ENCODE data around the gene MLLT10. TPM values are rescaled to one million over a fixed set of nuclear protein-coding genes. Genes with fewer than 3 reads are reported as not detected.
A peak's percentile ranks its signal among the peaks of the same experiment; 100 is the strongest.

The MLLT10 gene
- total RNA-seq, 1 experiment from 2014 or later: 72.3 TPM

GRCh38 chr10:21648040-21648439 is 114.0 kb downstream of the MLLT10 start:
- H3K36me3 Mint-ChIP-seq (ENCODE audit: insufficient read depth in 1 of 3, low read depth in 3 of 3): peaks cover 8 to 33% (median 27%) of the 10 kb centered on the region in 3 experiments; a peak in 6 of 7 replicates
- Histone ChIP-seq H3K79me2 (ENCODE audit: insufficient read depth, low read length) (no peaks in the 10 kb centered on the region; the same call in 1 of the 2 replicates), H3K4ac (ENCODE audit: low read depth, low read length) (no peak overlapping the region), H3K9me3 (ENCODE audit: control insufficient read depth, low read depth, low read length) (no peaks in the 10 kb centered on the region), H2BK12ac (ENCODE audit: insufficient read length, low read depth, low read length) (no peak overlapping the region), H3K4me1 (ENCODE audit: insufficient read depth, low read length) (no peaks in the 10 kb centered on the region), H3K23ac (ENCODE audit: insufficient read length, low read depth, low read length) (no peak overlapping the region), H3T11ph (ENCODE audit: low read length) (no peak overlapping the region), H3K27me3 (ENCODE audit: insufficient read depth, low read length) (no peaks in the 10 kb centered on the region), H3K56ac (ENCODE audit: insufficient read length, low read depth, low read length) (no peak overlapping the region), H2BK15ac (ENCODE audit: low read depth, low read length) (no peak overlapping the region), H2AFZ (ENCODE audit: low read length) (no peak overlapping the region), H4K5ac (ENCODE audit: insufficient read length, low read depth, low read length) (no peak overlapping the region), H3K18ac (ENCODE audit: insufficient read length, low read depth, low read length) (no peak overlapping the region), H2AK5ac (ENCODE audit: insufficient read length, low read length) (no peak overlapping the region), H3K4me2 (ENCODE audit: insufficient read depth, insufficient read length, low read length) (no peak overlapping the region), H2BK120ac (ENCODE audit: low read depth, low read length, poor library complexity, severe bottlenecking) (no peak overlapping the region), H3K9ac (ENCODE audit: extremely low read depth, insufficient read length, low read length) (no peak overlapping the region), H3K14ac (ENCODE audit: insufficient read depth, low read length) (no peak overlapping the region), H4K91ac (ENCODE audit: insufficient read length, low read depth, low read length) (no peak overlapping the region), H2BK20ac (ENCODE audit: low read depth, low read length, poor library complexity, severe bottlenecking) (no peak overlapping the region), H2BK5ac (ENCODE audit: insufficient read length, low read length) (no peak overlapping the region), H4K8ac (replicated peaks; ENCODE audit: insufficient read length, low read depth, low read length) (no peak overlapping the region), H3K27ac (ENCODE audit: insufficient read length, low read depth, low read length) (no peak overlapping the region), H3K79me1 (ENCODE audit: insufficient read depth, low read depth, low read length, poor library complexity, severe bottlenecking) (peaks cover 3% of the 10 kb centered on the region), H3K23me2 (ENCODE audit: insufficient read length, low read depth, low read length, poor library complexity, severe bottlenecking) (no peaks in the 10 kb centered on the region), H4K20me1 (ENCODE audit: control insufficient read depth, insufficient read depth, insufficient read length) (no peaks in the 10 kb centered on the region)
- peak overlapping the region in 1 of 3 experiments; percentile 14; a peak in 1 of 7 replicates for H3K27ac Mint-ChIP-seq
- peaks cover 5 to 6% of the 10 kb centered on the region in 2 experiments for H3K4me1 Mint-ChIP-seq
- no peak for TF ChIP-seq CTCF (conservative IDR thresholded peaks at IDR 0.05)
- DNase-seq: no peak
- no peaks in the 10 kb centered on the region for H3K9me3 Mint-ChIP-seq
- no peaks in the 10 kb centered on the region for H3K27me3 Mint-ChIP-seq (ENCODE audit: low read depth)
- H3K4me3 Mint-ChIP-seq: no peak overlapping the region
